MCF 10A (cell line): ENCODE measurements around the gene TK1. TPM values are rescaled to one million over a fixed set of nuclear protein-coding genes. Genes with fewer than 3 reads are reported as not detected.
A peak's percentile ranks its signal among the peaks of the same experiment; 100 is the strongest.

Experiments used
- BruUV-seq: library from RNA; stranded (reverse); fragments of 400-500 nt; replicated peaks from 2 replicates; lab custom pipeline; 2021; lab: Mats Ljungman, UMichigan
- CTCF ChIA-PET: fragments of 300-600 bp; sonication (Branson Sonifier 250); formaldehyde crosslinking; extraction: SDS; loops from one replicate; lab custom pipeline; 2021; ENCODE audit warnings: antibody characterized with exemption, inconsistent platforms; lab: Yijun Ruan, JAX
- POLR2A ChIA-PET: fragments of 300-600, 350-650 bp; sonication (Branson Sonifier 250); formaldehyde crosslinking; extraction: SDS; loops from one replicate; lab custom pipeline; 2020; ENCODE audit warnings: antibody characterized with exemption, inconsistent platforms; lab: Yijun Ruan, JAX
- DNase-seq: peaks from one replicate; pipeline ENCODE4 v3.0.0-alpha.2; 2018; ENCODE audit not compliant: unreplicated experiment
- H3K27ac Mint-ChIP-seq: one replicate; pipeline ENCODE4 v1.8.0; 2022; ENCODE audit warnings: mild to moderate bottlenecking, low read depth, mixed read lengths; ENCODE audit not compliant: unreplicated experiment
- H3K27me3 Mint-ChIP-seq: one replicate; pipeline ENCODE4 v1.8.0; 2022; ENCODE audit warnings: mixed read lengths; ENCODE audit not compliant: insufficient read depth, unreplicated experiment
- H3K36me3 Mint-ChIP-seq: one replicate; pipeline ENCODE4 v1.8.0; 2022; ENCODE audit warnings: mild to moderate bottlenecking, moderate library complexity, mixed read lengths; ENCODE audit not compliant: insufficient read depth, unreplicated experiment
- H3K4me1 Mint-ChIP-seq: one replicate; pipeline ENCODE4 v1.8.0; 2022; ENCODE audit warnings: mixed read lengths; ENCODE audit not compliant: insufficient read depth, unreplicated experiment
- H3K4me3 Mint-ChIP-seq: one replicate; pipeline ENCODE4 v1.8.0; 2022; ENCODE audit warnings: mild to moderate bottlenecking, moderate library complexity, mixed read lengths; ENCODE audit not compliant: unreplicated experiment
- H3K9me3 Mint-ChIP-seq: one replicate; pipeline ENCODE4 v1.8.0; 2022; ENCODE audit warnings: mixed read lengths; ENCODE audit not compliant: unreplicated experiment
- CTCF ChIP-seq: fragments of 200-600 bp; IDR thresholded peaks from one replicate; pipeline ENCODE4 v1.8.0; 2022; ENCODE audit warnings: antibody characterized with exemption, mild to moderate bottlenecking; ENCODE audit not compliant: unreplicated experiment
- intact Hi-C: fragments of 100-400 bp; cut with micrococcal nuclease; formaldehyde crosslinking; loops from 2 replicates; pipeline ENCODE4 v1.14.1; 2022
- total RNA-seq: library from RNA; stranded (reverse); gene quantifications from 2 replicates; pipeline ENCODE4 v1.2.3, GENCODE V29; 2022

TK1 gene
- total RNA-seq, 1 experiment from 2014 or later: 21.4 TPM

GRCh38 chr17:78144147-78144719 is 42.6 kb downstream of the TK1 start:
- no TSS peak for BruUV-seq
- Mint-ChIP-seq H3K9me3 (no peaks in the 10 kb centered on the region), H3K4me3 (no peak overlapping the region), H3K36me3 (no peaks in the 10 kb centered on the region), H3K27me3 (no peaks in the 10 kb centered on the region), H3K4me1 (peaks cover 16% of the 10 kb centered on the region), H3K27ac (no peak overlapping the region)
- POLR2A ChIA-PET: interaction anchor here (0.7 to 2.7 kb wide), 5 partner anchors 9 to 172 kb away, joined by 3 to 12 read pairs (median 4); partner anchors contain the start of gene SYNGR2
- no peak for TF ChIP-seq CTCF
- peak; percentile 70 for DNase-seq
- CTCF ChIA-PET: interaction anchor here (0.5 to 1.0 kb wide), 5 partner anchors 18 to 1597 kb away, joined by 3 to 4 read pairs (median 3); no protein-coding TSS in a partner anchor
- intact Hi-C loops: no loop called here

- no peak for TF ChIP-seq CTCF
- intact Hi-C loops: no loop called here
- no TSS peak for BruUV-seq
- no peak overlapping the region for H3K27ac Mint-ChIP-seq
- H3K4me3 Mint-ChIP-seq: no peak overlapping the region
- H3K36me3 Mint-ChIP-seq: no peaks in the 10 kb centered on the region
- no peak for DNase-seq
- peaks cover 16% of the 10 kb centered on the region for H3K4me1 Mint-ChIP-seq
- ChIA-PET POLR2A (interaction anchor here (0.7 to 2.7 kb wide), 4 partner anchors 10 to 44 kb away, joined by 3 to 14 read pairs (median 10); partner anchors contain the start of genes SYNGR2 and TMC6), CTCF (interaction anchor here (0.6 kb wide), 2 partner anchors 45 to 141 kb away, joined by 3 to 5 read pairs; no protein-coding TSS in a partner anchor)
- H3K27me3 Mint-ChIP-seq: no peaks in the 10 kb centered on the region
- no peaks in the 10 kb centered on the region for H3K9me3 Mint-ChIP-seq
Measured at GRCh38 chr17:78143214-78144146, 43.4 kb downstream of the TK1 start.

- intact Hi-C loops: loop anchor here (1.0 kb wide), 1 partner anchor 17 kb away; no protein-coding TSS in a partner anchor
- Mint-ChIP-seq H3K27ac (no peak overlapping the region), H3K4me3 (no peak overlapping the region), H3K9me3 (no peaks in the 10 kb centered on the region), H3K4me1 (peaks cover 16% of the 10 kb centered on the region), H3K36me3 (no peaks in the 10 kb centered on the region), H3K27me3 (no peaks in the 10 kb centered on the region)
- peak; percentile 97 for DNase-seq
- ChIA-PET CTCF (interaction anchor here (0.7 to 1.1 kb wide), 5 partner anchors 23 to 279 kb away, joined by 3 to 5 read pairs (median 4); no protein-coding TSS in a partner anchor), POLR2A (interaction anchor here (0.6 to 2.4 kb wide), 13 partner anchors 12 to 99 kb away, joined by 3 to 14 read pairs (median 4); partner anchors contain the start of gene TMC6)
- no peak for TF ChIP-seq CTCF
- BruUV-seq: no TSS peak
Measured at GRCh38 chr17:78142119-78142861, 44.6 kb downstream of the TK1 start.
